ENCODE results near the gene MBTPS1.

DNA sequence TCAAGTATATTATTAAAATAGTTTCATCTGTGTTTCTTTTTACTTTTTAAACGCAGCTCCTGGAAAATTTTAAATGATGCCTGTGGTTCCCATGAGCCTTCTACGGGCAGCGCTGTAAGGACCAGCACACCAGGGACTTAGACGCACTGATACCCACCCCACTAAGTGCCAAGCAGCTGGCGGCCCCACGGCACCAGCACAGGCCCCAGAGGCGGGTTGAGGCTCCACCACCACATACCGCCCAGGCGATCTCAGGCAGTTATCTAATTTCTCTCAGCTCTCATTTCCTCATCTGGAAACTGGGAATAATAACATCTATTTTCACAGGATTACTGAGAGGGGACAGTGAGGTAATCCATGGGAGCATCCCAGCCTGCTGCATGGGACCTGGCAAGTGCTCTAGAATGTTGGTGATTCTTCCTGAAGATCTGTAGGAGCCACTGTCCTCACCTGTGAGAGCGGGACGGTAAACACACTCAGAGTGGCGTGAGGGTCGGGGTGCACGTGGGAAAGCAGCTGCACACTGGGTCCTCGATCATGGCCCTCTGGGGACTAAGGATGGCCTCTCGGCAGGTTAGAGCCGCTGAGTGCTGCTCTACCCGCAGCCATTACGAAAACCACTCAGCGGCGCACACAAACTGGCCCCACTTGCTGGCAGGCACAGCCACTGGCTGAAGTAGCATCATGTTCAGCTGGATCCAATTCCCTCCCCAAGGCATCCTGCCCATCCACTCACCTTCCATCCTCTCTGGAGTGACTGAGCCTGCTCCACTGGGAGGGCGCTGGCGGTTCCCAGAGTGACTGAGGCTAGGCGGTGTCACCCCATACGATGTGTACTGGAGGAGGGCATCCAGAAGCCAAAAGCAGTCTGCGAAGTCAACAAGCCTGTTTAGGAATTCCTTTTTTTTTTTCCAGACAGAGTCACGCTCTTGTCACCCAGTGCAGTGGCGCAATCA lies 56.5 kb downstream of the MBTPS1 start:
- TF ChIP-seq CTCF (IDR thresholded peaks at IDR 0.05), result no peak
- no peak for TF ChIP-seq POLR2A (IDR thresholded peaks at IDR 0.05)
